DOHH2 (cell line): ENCODE measurements around the gene ADAM33.

Experiments
- H3F3A ChIP-seq: fragments of 200-600 bp; sonication (generic), shearing (Covaris generic); 2 replicates; pipeline ENCODE4 v1.6.0; 2016; ENCODE audit warnings: antibody characterized with exemption, mild to moderate bottlenecking; ENCODE audit not compliant: control insufficient read depth, insufficient read depth
- H3K27ac ChIP-seq: fragments of 200-600 bp; sonication (generic); 2 replicates; pipeline ENCODE4 v1.5.1; 2014; ENCODE audit warnings: low read depth, mild to moderate bottlenecking, low read length, moderate library complexity
- H3K27me3 ChIP-seq: fragments of 200-600 bp; sonication (generic); 2 replicates; pipeline ENCODE4 v1.6.1; 2014; ENCODE audit warnings: mild to moderate bottlenecking, low read length, mixed read lengths; ENCODE audit not compliant: control insufficient read depth
- H3K36me3 ChIP-seq: fragments of 200-600 bp; sonication (generic); 2 replicates; pipeline ENCODE4 v1.6.1; 2014; ENCODE audit warnings: mild to moderate bottlenecking, low read length, moderate library complexity, mixed read lengths; ENCODE audit not compliant: control insufficient read depth
- H3K4me1 ChIP-seq: fragments of 200-600 bp; sonication (generic); 2 replicates; pipeline ENCODE4 v1.6.1; 2014; ENCODE audit warnings: mild to moderate bottlenecking, low read length, mixed read lengths; ENCODE audit not compliant: control insufficient read depth
- H3K4me2 ChIP-seq: fragments of 200-600 bp; sonication (generic); 2 replicates; pipeline ENCODE4 v1.6.0; 2014; ENCODE audit warnings: mild to moderate bottlenecking, low read length, moderate library complexity
- H3K4me3 ChIP-seq: fragments of 200-600 bp; sonication (generic); 2 replicates; pipeline ENCODE4 v1.5.1; 2014; ENCODE audit warnings: mild to moderate bottlenecking, low read length, mixed read lengths
- H3K79me2 ChIP-seq: fragments of 200-600 bp; sonication (generic); 2 replicates; pipeline ENCODE4 v1.6.1; 2014; ENCODE audit warnings: mild to moderate bottlenecking, low read length, mixed read lengths; ENCODE audit not compliant: control insufficient read depth
- H3K9me2 ChIP-seq: fragments of 200-600 bp; sonication (generic); replicated peaks from 2 replicates; pipeline ENCODE4 v1.6.1; 2014; ENCODE audit warnings: mild to moderate bottlenecking, low read length, mixed read lengths; ENCODE audit not compliant: control insufficient read depth
- H3K9me3 ChIP-seq: fragments of 200-600 bp; sonication (generic); 2 replicates; pipeline ENCODE4 v1.6.1; 2014; ENCODE audit warnings: antibody characterized with exemption, low read length, mixed read lengths; ENCODE audit not compliant: control insufficient read depth, insufficient read depth
- H4K20me1 ChIP-seq: fragments of 200-600 bp; sonication (generic); 2 replicates; pipeline ENCODE4 v1.6.0; 2014; ENCODE audit warnings: low read depth, mild to moderate bottlenecking, antibody characterized with exemption, low read length, moderate library complexity; ENCODE audit not compliant: control insufficient read depth, insufficient read depth
- CTCF ChIP-seq: fragments of 200-600 bp; sonication (generic); IDR thresholded peaks from one replicate; pipeline ENCODE4 v1.5.1; 2014; ENCODE audit warnings: antibody characterized with exemption, mild to moderate bottlenecking, low read depth, low read length; ENCODE audit not compliant: poor library complexity, severe bottlenecking
- EZH2phosphoT487 ChIP-seq: fragments of 200-600 bp; sonication (generic); IDR thresholded peaks from 2 replicates; pipeline ENCODE4 v1.6.1; 2017; ENCODE audit warnings: borderline replicate concordance, mild to moderate bottlenecking, antibody characterized with exemption, low read length, moderate library complexity, mixed read lengths

Gene ADAM33

GRCh38 chr20:3669710-3670367, 12.0 kb downstream of the ADAM33 start:
- Histone ChIP-seq H3K27me3 (peaks cover 23% of the 10 kb centered on the region), H3K27ac (no peak overlapping the region), H3F3A (no peaks in the 10 kb centered on the region), H3K79me2 (no peaks in the 10 kb centered on the region), H3K9me3 (no peaks in the 10 kb centered on the region), H3K4me3 (no peak overlapping the region), H4K20me1 (no peaks in the 10 kb centered on the region), H3K4me2 (no peak overlapping the region), H3K36me3 (no peaks in the 10 kb centered on the region), H3K4me1 (no peaks in the 10 kb centered on the region), H3K9me2 (no peaks in the 10 kb centered on the region)
- TF ChIP-seq CTCF: no peak
- TF ChIP-seq EZH2phosphoT487: no peak

GRCh38 chr20:3667434-3668037, 14.3 kb downstream of the ADAM33 start:
- Histone ChIP-seq H3K27me3 (peaks cover 22% of the 10 kb centered on the region), H3K4me1 (no peaks in the 10 kb centered on the region), H4K20me1 (no peaks in the 10 kb centered on the region), H3K4me3 (no peak overlapping the region), H3K4me2 (no peak overlapping the region), H3K36me3 (no peaks in the 10 kb centered on the region), H3K27ac (no peak overlapping the region), H3K9me3 (no peaks in the 10 kb centered on the region), H3K79me2 (no peaks in the 10 kb centered on the region), H3K9me2 (no peaks in the 10 kb centered on the region), H3F3A (no peaks in the 10 kb centered on the region)
- TF ChIP-seq EZH2phosphoT487: no peak
- no peak for TF ChIP-seq CTCF

GRCh38 chr20:3663858-3664257, 18.0 kb downstream of the ADAM33 start:
- H3K9me3 ChIP-seq: no peaks in the 10 kb centered on the region
- TF ChIP-seq EZH2phosphoT487: no peak
- TF ChIP-seq CTCF: no peak
- H3F3A ChIP-seq: no peaks in the 10 kb centered on the region
- no peak overlapping the region for H3K4me2 ChIP-seq
- H3K4me3 ChIP-seq: no peak overlapping the region
- H3K4me1 ChIP-seq: peaks cover 6% of the 10 kb centered on the region
- no peaks in the 10 kb centered on the region for H3K79me2 ChIP-seq
- H4K20me1 ChIP-seq: no peaks in the 10 kb centered on the region
- H3K27ac ChIP-seq: no peak overlapping the region
- no peaks in the 10 kb centered on the region for H3K9me2 ChIP-seq
- peaks cover 22% of the 10 kb centered on the region for H3K27me3 ChIP-seq
- H3K36me3 ChIP-seq: no peaks in the 10 kb centered on the region
